DMS79 treated with DMSO at 0.1 percent for 48 hours (cell line): Measurements from ENCODE around the gene ERO1B.
"Not testable (repeated sequence)": the region's sequence is repeated elsewhere in the genome, so short reads cannot be mapped to it uniquely, and the experiment has no call there.

Experiments used
- DNase-seq: peaks from one replicate; lab custom pipeline; 2025; lab: John Stamatoyannopoulos, UW

Gene ERO1B, protein sequence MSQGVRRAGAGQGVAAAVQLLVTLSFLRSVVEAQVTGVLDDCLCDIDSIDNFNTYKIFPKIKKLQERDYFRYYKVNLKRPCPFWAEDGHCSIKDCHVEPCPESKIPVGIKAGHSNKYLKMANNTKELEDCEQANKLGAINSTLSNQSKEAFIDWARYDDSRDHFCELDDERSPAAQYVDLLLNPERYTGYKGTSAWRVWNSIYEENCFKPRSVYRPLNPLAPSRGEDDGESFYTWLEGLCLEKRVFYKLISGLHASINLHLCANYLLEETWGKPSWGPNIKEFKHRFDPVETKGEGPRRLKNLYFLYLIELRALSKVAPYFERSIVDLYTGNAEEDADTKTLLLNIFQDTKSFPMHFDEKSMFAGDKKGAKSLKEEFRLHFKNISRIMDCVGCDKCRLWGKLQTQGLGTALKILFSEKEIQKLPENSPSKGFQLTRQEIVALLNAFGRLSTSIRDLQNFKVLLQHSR

DNA sequence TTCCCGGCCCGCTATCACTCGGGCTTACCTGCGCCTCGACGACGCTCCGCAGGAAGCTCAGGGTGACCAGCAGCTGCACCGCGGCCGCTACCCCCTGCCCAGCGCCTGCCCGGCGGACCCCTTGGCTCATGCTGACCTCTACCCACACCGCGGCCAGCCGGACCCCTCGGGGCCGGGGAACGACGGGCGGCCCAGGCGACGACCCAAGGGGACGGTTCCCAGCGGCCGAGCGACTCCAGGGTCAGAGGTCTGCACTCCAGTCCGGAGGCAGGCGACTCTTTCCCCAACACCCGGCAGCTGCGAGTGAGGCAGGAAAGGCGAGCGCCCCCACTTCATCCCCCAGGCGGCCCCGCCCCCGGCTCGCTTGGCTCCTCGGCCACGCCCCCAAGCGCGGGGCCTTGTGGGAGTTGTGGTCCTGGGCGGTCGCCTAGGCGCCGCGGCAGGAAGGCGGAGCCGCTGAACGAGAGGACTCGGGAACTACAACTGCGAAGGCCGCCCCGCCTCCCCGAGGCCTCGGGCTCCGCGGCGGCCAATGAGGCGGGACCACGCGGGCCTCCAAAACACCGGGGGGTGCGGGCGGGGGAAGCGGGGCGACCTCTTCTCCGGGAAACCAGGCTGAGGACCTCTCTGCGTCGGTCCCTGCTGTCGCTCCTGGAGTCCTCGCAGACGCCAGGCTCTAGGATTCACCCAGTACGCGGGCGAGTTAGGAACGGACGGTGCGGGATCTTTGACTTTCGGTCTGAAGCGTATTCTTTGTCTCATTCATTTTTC, at the start of gene ERO1B:
Gene ERO1B, minus strand, starts transcription at position 305 of the 771 bp plus-strand sequence. Its CDS starts 175 bp downstream, at position 130.
- DNase-seq: peak; percentile 87

- DNase-seq: not testable (repeated sequence)
Measured at GRCh38 chr1:236331412-236331811, 49.7 kb upstream of the ERO1B start.

DNA sequence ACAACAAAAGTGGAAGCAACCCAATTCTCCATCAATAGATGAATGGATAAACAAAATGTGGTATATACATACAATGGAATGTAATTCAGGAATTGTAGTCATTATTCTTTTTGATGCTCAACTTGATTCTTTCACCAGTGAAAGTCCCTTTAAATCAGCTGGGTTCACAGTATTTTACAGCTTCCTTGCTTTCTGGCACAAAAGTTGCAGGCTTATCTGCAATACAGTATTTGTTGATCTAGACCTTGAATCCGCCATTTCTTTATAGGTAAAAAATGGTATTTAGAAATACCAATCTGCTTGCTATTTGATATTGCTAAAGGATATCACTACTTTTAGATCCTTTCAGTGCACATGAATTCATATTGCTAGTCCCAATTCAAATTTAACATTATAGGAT, 44.7 kb upstream of the ERO1B start:
- no peak for DNase-seq

GRCh38 chr1:236325567-236325966, 43.8 kb upstream of the ERO1B start:
- DNase-seq: no peak

DNA sequence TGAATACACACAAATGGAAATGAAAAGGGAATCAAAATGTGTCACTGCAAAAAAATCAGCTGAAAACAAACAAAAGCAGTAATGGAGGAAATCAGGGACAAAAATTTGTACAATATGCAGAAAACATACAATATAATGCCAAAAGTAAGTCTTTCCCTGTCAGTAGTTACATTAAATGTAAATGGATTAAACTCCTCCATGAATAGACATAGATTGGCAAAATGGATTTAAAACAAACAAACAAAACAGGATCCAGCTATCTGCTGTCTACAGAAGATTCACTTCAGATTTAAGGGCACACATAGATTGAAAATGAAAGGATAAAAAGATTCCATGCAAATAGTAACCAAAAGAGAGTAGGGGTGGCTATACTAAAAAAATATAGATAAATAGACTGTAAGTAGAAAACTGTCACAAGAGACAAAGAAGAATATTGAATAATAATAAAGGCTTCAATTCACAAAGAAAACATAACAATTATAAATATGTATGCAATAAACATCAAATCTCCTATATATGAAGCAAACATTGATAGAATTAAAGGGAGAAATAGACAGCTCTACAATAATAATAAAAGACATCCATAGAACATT, 42.2 kb upstream of the ERO1B start:
- DNase-seq: no peak

DNA sequence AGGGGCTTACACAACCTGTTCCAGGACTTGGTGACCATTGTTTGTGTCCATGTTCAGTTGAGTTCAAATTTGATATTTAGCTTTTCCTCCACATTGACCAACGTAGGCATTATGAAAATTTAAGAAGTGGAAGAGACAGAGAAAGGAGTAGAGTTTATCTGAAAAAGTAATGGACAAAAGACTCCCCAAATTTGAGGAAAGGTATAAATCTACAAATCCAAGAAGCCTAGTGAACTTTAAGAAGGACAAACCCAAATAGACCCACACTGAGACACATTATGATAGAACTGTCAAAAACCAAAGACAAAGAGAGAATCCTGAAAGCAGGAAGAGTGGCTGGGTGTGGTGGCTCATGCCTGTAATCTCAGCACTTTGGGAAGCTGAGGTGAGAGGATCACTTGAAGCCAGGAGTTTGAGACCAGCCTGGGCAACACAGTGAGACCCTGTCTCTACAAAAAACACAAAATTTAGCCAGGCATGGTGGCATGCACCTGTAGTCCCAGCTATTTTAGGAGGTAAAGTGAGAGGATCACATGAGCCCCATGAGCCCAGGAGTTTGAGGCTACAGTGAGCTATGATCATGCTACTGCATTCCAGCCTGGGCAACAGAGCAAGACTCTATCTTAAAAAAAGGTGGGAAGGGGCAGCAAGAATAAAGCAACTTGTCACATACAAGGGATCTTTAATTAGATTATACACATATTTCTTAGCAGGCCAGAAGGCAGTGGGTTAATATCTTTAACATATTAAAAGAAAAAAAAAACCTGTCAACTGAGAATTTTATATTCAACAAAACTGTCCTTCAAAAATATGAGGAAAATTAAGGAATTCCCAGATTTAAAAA, 41.0 kb upstream of the ERO1B start:
- DNase-seq: no peak

GRCh38 chr1:236321101-236321500, 39.3 kb upstream of the ERO1B start:
- no peak for DNase-seq

- DNase-seq: no peak
Measured at GRCh38 chr1:236320671-236321070, 38.9 kb upstream of the ERO1B start.

DNA sequence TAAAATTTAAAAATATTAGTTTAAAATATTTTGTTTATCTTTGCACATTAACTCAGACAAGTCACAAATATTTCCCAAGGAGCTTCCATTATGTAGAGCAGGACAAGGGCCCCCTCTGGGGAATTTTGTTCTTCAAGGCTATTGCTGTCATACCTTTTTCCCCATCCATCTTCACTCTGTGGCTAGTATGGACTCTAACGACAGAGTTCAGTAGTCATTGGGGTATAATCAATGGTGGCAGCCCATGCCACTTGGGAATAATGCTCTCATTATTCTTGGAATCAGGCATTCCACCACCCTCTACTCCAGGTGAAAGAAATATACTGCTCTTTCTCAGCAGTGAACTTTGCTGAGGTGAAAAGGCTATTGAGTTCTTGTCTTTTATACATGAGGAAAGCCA, 38.5 kb upstream of the ERO1B start:
- DNase-seq: no peak

- DNase-seq: no peak
Measured at GRCh38 chr1:236316437-236316836, 34.7 kb upstream of the ERO1B start.

GRCh38 chr1:236315518-236315917, 33.8 kb upstream of the ERO1B start:
- no peak for DNase-seq

GRCh38 chr1:236315092-236315491, 33.3 kb upstream of the ERO1B start:
- DNase-seq: no peak

DNA sequence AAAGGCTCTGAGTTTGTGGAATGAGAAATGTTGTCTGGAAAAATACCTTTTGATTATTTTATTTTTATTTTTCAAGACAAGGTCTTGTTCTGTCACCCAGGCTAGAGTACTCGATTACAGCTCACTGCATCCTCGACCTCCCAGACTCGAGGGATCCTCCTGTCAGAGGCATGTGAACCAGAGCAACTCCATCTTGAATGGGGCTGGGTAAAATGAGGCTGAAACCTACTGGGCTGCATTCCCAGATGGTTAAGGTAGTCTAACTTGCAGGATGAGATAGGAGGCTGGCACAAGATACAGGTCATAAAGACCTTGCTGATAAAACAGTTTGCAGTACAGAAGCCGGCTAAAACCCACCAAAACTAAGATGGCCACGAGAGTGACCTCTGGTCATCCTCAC, 32.3 kb upstream of the ERO1B start:
- DNase-seq: not testable (repeated sequence)

DNA sequence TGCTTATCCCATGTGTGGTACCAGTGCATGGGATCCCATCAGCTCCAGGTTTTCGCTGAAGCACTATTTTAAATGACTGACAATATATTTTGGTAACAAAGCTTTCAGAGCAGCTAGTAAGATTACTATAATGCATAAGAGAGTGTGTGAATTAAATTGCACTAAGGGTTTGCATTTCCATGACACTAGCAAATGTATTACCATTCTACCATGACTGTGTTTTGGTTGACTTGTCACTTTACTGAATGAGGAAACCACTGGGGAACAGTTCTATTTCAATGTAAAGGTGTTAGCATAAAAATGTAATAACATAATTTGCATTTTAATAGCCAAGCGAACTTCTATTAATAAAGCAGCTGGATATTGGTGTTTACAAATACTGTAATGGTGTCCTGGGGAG, 31.7 kb upstream of the ERO1B start:
- no peak for DNase-seq

GRCh38 chr1:236311040-236311439, 29.3 kb upstream of the ERO1B start:
- DNase-seq: no peak

- no peak for DNase-seq
Measured at GRCh38 chr1:236308827-236309226, 27.1 kb upstream of the ERO1B start.

- peak; percentile 35 for DNase-seq
Measured at GRCh38 chr1:236307435-236307834, 25.7 kb upstream of the ERO1B start.

- no peak for DNase-seq
Measured at GRCh38 chr1:236304682-236305081, 22.9 kb upstream of the ERO1B start.

DNA sequence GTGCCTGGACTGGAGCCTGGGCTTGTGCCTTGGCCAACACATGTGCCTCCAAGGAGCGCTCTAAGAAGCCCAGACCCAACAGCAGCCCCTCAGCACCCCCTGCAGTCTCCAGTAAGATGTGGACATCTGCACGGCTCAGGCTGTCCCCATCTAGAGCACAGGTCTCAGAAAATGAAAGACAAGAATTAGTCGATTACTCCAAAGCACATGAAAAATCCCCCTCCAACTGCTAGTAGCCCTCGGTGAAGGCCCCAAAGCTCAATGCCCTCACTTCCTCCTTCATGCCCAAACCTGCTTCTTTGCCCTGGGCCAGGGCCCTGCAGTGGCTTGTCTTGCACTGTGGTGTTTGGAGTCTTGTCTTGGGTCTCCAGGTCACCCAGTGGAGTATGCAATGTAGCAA, 21.9 kb upstream of the ERO1B start:
- no peak for DNase-seq

DNA sequence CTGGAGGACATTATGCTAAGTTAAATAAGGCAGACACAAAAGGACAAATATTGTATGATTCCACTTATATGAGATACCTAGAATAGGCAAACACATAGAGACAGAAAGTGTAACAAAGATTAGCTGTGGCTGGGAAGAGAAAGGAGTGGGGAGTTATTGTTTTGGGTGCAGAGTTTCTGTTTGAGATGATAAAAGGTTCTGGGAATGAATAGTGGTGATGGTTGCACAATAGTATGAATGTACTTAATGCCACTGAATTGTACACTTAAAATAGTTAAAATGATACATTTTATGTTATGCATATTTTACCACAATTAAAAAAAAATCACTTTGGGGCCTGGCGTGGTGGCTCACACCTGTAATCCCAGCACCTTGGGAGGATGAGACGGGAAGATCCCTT, 21.2 kb upstream of the ERO1B start:
- DNase-seq: no peak

DNA sequence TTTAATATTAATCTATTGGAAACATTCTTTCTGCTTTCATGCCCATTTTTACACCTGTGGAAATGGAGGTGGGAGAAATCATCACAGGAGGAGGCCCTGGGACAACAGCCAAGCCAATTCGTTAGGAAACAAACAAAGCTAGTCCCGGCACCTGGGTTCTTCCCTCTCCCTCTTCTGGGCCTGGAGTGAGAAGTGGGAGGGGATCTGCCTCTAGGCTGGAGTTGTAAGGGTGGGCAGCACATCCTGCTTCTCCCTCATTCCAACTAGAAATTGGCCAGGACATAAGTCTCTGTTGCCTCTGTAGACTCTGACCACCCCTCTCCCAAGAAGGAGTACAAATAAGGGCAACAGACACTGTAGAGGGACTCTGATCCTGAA, 20.2 kb upstream of the ERO1B start:
- no peak for DNase-seq
